Measurements from ENCODE around the gene CHKA.

The CHKA gene

DNA sequence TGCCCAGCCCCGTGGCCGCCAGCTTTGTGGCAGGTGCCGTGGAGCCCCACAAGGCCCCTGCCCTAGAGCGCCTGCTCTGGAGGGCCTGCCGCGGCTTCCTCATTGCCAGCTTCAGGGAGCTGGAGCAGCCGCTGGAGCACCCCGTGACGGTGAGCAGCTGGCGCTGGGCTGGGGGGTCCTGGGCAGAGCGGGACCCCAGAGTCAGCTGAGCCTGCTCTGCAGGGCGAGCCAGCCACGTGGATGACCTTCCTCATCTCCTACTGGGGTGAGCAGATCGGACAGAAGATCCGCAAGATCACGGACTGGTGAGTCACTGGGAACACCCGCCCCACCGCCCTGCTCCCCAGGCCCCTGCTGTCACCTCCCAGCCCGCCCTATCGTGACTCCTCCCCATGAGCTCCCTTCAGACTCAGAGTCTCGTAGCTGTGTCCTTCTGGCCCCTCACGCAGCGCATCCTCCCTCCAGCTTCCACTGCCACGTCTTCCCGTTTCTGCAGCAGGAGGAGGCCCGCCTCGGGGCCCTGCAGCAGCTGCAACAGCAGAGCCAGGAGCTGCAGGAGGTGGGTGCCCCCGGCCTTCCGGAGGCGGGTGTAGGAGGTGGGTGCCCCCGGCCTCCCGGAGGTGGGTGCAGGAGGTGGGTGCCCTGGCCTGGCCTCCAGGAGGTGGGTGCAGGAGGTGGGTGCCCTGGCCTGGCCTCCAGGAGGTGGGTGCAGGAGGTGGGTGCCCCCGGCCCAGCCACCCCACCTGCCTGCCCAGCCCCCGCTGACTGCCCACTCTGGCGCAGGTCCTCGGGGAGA lies 77.6 kb downstream of the CHKA start:
- peak; percentile 63 for DNase-seq

- no peak for DNase-seq
Measured at GRCh38 chr11:68043029-68043348, 78.2 kb downstream of the CHKA start.

GRCh38 chr11:68042219-68043028 lies 78.8 kb downstream of the CHKA start:
- DNase-seq: no peak

DNA sequence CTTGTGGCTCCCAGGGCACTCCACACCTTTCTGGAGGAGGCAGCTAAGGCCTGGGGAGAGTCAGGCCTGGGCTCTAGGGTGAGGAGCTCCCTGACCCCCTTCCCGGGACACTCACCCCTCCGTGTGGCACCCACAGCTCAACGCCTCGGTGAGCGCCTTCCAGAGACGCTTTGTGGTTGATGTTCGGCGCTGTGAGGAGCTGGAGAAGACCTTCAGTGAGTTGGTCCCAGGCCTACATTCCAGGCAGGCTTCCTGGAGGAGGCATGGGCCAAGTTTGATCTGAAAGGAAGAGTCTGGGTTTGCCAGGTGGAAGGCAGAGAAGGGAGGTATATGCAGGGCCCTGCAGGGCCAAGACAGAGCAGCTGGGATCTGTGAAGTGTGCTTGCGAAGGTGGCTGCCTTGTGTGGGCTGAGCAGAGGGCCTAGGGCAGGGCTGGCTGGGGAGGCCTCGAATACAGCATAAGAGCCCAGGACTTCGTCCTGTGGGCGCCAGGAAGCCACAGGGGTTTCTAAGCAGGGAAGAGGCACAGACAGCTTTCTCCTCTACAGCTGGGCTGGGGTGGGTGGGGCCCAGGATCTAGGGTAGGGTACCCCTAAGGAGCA lies 79.5 kb downstream of the CHKA start:
- DNase-seq: no peak

DNA sequence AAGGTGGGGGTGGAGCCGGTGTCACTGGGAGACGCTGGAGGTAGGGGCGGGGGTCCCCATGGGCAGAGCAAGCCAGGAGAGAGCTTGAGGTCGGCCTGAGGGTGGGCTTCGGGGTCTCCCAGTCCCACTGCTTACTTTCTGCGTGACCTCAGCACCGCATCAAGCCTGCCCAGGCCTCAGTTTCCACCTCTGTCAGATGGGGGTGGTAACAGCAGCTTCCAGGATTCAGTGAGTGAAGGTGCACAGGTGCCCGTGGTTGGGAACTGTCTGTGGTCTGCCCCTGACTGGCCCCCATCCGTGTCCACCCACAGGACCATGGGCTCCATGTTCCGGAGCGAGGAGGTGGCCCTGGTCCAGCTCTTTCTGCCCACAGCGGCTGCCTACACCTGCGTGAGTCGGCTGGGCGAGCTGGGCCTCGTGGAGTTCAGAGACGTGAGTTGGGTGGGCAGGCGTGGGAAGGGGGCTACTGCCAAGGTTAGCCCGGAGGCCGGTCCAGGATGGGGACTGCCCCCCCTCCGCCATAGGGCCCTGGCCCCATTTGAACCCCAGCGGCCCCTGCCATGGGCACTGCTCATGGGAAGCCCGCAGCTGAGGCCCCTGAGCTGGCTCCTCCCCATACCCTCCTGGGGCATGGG lies 80.1 kb downstream of the CHKA start:
- DNase-seq: no peak

DNA sequence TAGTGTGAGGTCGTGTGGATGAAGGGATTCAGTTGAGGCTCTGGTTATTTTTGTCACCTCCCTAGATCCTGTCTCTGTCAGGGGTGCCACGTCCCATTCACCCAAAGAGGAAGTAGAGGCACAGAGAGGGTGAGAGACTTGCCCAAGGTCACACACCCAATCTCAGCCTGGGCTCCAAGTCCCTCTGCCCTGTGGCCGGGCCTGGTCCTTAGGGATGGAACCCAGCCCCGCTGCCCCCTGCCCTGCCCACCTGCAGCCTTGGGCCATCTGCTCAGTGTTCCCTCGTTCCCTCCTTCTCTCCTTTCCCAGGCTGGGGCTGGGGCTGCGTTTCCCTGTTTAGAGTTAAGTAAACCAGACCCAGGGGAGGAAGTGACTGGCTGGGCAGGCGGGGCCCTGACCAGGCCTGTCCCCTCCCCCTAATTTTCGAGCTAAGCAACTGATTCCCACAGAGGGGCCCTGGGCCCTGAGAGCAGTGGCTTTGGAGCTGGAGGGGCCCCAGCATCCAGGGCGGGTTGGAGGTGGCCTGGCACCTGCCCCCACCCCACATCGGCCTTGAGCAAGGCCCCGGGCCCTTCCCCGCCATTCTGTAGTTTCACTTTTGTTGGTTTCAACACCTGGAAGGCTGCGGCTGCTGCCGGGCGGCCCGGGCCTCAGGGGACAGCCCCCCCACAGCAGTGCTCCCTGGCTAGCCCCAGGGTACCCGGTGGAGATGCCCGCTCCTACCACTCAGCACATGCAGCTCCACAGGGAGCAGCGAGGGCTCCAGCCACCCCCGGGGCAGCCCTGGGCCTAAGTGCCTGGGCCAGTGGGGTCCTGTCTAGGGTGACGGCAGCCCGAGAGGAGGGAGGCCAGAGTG lies 80.9 kb downstream of the CHKA start:
- no peak for DNase-seq

DNA sequence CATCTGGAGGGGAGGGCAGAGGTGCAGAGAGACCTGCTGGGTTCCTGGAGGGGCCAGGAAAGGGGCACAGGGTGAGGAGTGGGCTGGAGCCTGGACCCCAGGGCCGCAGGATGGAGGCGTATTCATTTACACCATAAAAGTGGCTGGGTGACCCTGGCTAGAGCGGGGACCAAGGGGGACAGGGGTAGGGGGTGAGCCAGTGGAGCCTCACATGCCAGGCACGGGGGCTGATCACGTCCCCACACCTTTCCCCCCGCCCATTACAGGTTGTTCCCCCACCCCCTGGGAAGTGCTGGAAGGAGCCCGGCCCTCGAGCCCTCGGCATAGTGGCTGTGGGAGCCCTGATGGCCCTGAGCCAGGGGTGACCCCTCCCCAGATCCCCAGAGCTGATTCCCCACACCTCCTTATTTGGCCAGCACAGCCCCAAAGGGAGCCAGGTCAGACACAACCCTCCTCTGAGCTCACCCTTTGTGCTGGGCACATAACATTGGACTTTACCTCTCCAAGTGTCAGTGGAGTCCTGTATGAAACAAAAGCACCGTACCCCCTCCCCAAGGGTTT lies 81.6 kb downstream of the CHKA start:
- no peak for DNase-seq

DNA sequence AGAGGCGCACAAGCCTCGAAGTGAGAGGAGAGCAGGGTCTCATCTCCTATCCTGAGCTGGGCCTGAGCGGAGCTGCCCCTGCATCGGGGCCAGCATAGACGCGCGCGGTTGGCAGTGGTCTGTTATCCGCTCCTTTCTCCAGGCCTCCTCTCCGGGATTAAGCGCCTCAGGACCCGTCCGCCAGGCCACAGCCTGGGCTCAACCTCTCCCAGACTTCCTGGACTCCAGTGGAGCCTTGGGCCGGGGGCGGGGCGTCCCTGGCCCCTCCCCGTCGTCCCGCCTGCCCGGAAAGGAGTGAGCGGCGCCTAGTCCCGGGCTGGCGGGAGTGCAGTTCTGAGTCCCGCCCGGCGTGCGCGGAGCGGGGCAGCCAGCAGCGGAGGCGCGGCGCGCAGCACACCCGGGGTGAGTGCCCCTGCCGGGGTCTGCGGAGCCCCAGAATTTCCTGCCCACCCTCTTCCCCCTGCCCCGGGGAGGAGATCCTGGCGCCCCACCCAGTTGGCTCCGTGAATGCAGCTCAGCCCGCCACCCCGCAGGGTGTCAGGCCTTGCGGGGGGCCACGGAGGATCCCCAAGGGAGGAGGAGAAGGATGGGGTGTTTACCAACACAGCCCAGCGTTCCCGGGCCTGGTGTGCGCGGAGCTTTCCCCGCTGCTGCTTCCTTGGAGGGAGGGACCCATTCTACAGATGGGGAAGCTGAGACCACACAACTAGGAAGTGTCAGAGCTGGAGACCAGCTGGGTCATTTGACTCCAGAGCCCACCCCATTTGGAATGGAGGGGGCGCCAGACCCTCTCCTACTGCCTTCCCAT lies 82.3 kb downstream of the CHKA start, which contains the start of gene TCIRG1:
Gene TCIRG1 (plus strand): TSS at position 308 of the 808 bp plus-strand sequence. CDS start 2,247 bp downstream, outside the sequence.
- no peak for DNase-seq

GRCh38 chr11:68038226-68038717 lies 82.9 kb downstream of the CHKA start:
- DNase-seq: no peak

DNA sequence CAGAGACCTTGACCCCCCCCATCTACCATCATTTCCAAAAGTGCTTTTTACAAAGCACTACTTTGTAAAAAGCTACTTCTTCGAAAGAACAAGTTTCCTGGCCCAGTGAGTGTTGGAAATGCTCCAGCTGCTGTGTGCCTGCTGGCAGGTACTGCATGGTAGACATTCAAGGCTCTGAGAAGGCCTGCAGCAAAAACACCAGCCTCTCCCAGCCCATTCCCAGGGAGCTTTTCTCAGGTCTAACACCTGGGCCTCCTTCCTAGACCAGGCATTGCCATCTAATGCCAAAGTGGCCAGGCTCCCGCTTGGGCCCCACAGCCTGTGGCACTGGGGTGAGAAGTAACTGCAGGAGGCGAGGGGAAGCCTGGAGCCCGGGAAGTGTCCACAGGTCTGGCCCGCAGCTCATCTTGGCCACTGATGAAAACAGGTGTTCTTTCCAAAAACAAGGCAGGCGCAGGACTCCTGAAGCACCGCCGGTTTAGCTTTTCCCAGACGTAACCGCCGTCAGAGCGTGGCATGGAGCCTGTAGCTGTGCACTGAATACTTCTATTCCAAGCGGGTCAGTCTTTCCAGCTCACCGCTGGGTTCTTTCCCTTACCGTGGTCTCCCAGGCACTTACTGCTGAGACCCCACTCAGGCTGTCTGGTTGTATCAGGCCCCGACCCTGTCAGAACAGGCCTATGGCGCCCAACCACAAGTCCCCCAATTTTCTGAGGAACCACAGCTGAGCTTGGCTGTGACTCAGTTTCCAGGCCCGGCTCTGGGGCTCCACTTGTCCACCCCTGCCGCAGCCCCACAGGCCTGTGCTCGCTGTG lies 83.6 kb downstream of the CHKA start:
- no peak for DNase-seq

DNA sequence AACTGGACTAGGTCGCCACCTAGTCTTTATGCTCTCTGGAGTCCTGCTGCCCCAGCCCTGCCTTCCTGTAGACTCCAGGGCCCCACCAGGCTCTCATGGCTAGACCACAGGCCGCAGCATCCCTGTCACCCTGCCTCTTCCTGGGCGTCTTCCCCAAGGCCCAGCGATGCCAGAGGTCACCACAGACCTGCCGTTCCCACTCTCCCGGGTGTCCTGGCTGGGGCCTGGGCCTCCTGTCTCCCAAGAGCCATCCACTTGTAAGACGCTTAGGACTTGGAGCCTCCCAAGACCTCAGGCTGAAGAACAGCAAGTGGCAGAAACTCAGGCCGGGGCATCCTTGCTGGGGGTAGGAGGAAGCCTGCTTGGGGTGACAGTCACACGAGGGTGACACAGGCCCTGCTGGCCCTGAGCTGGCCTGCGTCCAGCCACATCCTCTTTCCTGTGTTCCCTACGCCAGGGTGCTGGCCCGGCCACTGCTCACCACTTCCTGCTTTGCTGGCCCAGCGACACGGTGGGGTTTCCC lies 84.4 kb downstream of the CHKA start:
- DNase-seq: no peak

DNA sequence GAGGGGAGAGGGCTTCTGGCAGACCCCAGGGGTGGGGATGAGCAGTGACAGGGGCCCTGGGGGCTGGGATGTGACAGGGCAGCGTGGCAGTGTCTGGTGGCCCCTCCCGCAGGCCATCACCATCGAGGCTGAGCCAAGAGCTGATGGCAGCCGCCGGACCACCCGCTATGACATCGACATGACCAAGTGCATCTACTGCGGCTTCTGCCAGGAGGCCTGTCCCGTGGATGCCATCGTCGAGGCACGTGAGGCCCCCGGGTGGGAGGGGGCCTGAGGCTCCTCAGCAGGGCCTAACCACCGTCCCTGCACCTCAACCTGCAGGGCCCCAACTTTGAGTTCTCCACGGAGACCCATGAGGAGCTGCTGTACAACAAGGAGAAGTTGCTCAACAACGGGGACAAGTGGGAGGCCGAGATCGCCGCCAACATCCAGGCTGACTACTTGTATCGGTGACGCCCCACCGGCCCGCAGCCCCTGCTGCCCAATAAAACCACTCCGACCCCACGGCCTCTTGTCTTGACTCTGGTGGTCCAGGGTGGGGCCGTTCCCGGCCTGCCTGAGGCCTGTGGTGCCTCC lies 85.0 kb downstream of the CHKA start:
- DNase-seq: no peak

GRCh38 chr11:68035266-68035876 lies 85.8 kb downstream of the CHKA start:
- DNase-seq: no peak

GRCh38 chr11:68033708-68034045 lies 87.5 kb downstream of the CHKA start:
- DNase-seq: no peak

DNA sequence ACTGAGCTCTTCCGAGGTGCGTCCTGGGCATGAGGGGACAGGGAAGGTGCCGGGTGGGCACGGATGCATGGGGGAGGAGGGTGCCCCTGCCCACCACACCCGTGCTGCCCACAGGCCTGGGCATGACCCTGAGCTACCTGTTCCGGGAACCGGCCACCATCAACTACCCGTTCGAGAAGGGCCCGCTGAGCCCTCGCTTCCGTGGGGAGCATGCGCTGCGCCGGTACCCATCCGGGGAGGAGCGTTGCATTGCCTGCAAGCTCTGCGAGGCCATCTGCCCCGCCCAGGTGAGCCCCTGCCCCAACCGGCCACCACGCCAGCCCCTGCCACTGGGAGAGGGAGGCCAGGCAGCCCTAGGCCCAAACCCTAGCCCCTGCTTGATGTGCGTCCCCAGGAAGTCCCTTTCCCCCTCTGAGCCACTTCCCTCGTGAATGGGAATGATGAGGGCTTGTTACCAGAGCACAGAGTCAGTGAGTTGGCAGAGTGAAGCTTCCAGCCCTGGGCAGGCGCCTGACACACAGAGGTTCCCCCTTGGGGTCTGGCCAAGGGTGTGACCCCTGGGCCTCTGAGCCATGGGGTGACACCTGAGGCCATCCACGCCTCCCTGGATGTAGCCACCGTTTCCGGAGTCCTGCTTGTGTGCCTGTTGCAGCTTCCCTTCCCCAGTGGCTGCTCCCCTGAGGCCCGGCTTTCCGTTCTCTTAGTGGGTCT lies 88.0 kb downstream of the CHKA start:
- no peak for DNase-seq

DNA sequence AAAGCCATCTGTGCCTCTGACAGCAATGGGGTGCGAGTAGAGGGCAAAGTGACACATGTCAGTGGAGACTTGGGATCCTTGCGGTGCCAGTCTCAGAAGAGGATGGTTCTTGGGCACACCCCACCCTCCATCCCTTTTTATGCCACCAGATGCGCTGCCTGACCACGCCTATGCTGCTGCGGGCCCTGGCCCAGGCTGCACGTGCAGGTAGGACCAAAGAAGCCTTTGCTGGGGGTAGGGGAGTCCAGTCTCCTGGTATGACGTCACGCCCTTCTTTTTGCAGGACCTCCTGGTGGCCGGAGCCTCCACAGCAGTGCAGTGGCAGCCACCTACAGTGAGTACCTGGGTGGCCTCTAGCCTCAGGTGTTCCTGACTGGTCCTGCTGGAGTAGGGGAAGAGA lies 89.2 kb downstream of the CHKA start:
- DNase-seq: no peak

- DNase-seq: no peak
Measured at GRCh38 chr11:68031144-68031464, 90.1 kb downstream of the CHKA start.

- peak; percentile 96 for DNase-seq
Measured at GRCh38 chr11:68030318-68031143, 90.7 kb downstream of the CHKA start, which contains the start of gene NDUFS8. Gene NDUFS8 (plus strand): TSS chr11:68030681. CDS start chr11:68032152, 1,471 bp downstream.

All from NCI-H2171 (cell line).